HG03378 (cell line): ENCODE measurements around the gene CST3.
"Not testable (repeated sequence)": the region's sequence is repeated elsewhere in the genome, so short reads cannot be mapped to it uniquely, and the experiment has no call there.

ENCODE experiments used
- ATAC-seq: cut with Tn5 transposase; IDR thresholded peaks from one replicate; pipeline ENCODE4 v1.9.1; 2021; ENCODE audit warnings: mild to moderate bottlenecking, moderate library complexity; ENCODE audit not compliant: unreplicated experiment

The CST3 gene, protein sequence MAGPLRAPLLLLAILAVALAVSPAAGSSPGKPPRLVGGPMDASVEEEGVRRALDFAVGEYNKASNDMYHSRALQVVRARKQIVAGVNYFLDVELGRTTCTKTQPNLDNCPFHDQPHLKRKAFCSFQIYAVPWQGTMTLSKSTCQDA

DNA sequence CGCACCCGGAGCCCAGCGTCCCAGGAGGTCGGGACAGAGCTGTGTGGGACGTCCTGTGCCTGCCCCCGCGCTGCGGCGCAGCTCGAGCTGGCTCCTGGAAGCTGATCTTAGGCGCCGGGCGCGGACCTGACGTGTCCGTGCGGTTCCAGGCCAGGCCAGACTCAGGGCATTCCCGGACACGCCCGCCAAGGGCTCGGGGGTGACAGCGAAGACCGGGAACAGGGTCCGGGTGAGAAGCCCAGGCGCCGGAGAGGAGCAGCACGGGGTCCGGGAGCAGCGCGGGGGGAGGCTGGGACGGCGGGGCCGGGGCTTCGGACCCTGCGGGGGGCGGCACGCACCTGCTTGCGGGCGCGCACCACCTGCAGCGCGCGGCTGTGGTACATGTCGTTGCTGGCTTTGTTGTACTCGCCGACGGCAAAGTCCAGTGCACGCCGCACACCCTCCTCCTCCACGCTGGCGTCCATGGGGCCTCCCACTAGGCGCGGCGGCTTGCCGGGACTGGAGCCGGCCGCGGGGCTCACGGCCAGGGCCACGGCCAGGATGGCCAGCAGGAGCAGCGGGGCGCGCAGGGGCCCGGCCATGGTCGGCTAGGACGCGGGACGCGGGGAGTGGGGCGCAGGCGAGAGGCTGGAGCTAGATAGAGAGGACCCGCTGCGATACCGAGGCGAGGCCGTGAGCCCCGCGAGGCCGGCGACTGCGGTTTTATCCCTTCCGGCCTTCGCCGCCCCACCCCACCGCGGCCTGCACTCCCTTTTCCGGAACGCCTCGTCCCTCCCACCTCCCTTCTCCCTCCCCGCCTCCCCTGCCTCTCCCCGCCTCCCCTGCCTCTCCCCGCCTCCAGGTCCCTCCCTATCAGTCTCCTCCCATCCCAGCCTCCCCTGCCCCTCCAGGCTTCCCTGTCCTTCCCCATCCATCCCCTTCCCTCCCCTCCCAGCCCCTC is at the start of gene CST3:
Gene CST3, minus strand, starts transcription at position 674 of the 940 bp plus-strand sequence. Its CDS starts 93 bp downstream, at position 581.
- no peak for ATAC-seq

DNA sequence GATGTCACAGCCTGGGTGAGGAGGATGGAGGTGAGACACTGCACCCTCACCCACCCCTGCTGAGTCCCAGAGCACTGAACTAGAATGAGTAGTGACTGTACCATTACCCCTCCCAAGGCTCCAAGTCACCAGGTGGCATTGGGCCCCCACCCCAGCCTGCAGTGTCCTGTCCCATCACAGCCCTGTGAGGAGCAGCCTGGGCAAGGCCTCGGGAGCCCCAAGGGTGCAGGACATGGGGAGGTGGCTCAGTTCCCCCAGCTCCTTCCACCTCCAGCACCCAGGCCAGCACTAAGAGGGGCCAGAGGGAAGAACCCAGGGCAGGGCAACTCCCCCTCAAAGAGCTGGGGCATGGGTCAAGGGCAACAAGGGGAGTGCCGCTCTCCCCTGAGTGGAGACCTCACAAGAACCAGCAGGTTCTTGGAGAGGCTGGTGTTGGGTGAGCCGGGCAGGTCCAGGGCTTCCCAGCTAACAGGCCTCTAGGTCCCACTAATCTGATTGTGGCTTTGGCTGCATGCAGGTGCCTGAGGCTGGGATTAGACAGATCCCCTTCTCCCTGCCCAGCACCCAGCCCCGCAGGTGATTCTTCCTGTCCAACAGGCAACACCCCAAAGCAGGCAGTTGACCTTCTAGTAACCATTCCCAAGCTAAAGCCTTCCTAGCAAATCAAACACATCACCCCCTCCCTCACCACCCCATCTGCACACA is 48.4 kb upstream of the CST3 start:
- no peak for ATAC-seq

DNA sequence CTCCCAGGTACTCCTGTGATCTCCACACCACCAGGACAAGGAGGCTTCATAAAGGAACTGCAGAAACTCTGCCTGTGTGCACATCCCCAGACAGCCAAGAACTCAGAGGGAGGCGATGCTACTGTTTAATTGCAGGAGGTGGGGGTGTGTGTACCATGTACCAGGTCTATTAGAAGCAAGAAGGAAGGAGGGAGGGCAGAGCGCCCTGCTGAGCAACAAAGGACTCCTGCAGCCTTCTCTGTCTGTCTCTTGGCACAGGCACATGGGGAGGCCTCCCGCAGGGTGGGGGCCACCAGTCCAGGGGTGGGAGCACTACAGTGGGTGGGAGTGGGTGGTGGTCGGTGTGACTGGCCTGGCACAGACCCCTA is 47.8 kb upstream of the CST3 start:
- not testable (repeated sequence) for ATAC-seq

DNA sequence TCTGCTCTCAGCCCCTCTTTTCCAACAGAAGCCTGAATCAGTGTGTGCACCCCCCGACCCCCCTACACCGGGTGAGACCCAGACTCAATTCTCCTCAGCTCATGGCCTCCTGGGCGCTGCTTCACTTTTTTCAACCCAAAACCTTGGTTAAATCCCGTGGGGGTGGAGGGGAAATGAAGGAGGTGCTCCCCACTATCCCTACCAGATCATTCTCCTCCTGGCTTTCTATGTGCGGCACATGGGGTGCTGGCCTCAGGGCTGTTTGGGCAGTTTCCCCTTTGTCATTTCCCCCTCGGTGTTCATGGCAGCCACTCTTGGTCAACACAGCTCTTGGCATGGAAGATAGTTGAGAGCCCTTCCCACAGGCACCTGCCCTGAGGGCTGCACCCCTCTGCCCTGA is 46.5 kb upstream of the CST3 start:
- no peak for ATAC-seq

DNA sequence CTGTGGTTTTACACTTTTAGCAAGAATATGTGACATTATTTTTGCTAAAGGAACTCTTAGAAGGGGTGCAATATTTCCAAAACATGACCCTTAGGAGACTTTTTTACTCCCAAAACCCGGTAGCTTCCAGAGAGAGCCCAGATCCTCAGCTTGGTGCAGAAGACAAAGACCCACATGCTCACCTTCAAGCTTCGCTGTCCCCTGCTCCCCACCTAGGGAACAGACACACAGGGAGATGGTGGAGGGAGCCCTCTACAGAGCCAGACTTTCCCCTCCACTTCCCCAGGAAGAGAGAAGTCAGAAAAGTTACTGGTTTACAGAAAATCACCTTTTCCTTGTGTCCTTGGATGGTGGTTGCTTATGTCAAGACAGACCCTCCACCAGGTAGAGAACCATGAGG is 46.1 kb upstream of the CST3 start:
- no peak for ATAC-seq

DNA sequence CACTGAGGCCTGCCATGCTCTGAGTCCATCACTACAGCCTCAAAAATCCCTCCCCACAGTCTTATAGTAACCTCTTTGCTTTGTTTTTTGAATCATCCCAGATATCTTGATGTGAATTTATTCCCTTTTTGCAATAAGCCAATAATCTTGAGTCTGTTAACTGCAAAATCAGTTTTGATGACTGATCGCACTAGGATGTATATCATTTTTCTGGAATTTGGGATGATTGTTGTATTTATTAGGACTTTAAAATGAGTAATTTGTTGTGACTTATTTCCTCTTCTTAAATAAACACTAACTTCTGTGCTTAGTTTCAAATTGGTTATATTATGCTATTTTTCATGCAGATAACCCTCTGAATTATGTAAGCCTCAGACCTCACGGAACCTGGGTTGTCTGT is 45.5 kb upstream of the CST3 start:
- ATAC-seq, result no peak

DNA sequence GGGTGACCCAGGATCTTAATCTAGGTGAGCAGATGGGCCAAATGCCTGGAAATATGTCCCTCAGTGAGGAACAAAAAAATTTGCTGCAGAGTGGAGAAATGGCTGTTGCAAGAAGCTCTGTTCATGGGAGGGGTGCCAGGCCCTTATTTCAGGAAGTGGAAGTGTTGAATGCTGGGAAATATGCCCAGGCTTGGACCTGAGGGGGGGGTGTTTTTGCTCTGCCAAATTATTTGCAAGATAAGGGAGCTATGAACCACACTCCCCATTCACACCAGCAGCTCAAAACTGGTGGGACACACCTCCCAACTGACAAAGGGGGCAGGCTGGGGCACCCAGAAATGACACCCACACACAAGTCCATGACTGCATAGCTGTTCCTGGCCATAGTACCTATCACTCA is 42.4 kb upstream of the CST3 start:
- ATAC-seq, result no peak

DNA sequence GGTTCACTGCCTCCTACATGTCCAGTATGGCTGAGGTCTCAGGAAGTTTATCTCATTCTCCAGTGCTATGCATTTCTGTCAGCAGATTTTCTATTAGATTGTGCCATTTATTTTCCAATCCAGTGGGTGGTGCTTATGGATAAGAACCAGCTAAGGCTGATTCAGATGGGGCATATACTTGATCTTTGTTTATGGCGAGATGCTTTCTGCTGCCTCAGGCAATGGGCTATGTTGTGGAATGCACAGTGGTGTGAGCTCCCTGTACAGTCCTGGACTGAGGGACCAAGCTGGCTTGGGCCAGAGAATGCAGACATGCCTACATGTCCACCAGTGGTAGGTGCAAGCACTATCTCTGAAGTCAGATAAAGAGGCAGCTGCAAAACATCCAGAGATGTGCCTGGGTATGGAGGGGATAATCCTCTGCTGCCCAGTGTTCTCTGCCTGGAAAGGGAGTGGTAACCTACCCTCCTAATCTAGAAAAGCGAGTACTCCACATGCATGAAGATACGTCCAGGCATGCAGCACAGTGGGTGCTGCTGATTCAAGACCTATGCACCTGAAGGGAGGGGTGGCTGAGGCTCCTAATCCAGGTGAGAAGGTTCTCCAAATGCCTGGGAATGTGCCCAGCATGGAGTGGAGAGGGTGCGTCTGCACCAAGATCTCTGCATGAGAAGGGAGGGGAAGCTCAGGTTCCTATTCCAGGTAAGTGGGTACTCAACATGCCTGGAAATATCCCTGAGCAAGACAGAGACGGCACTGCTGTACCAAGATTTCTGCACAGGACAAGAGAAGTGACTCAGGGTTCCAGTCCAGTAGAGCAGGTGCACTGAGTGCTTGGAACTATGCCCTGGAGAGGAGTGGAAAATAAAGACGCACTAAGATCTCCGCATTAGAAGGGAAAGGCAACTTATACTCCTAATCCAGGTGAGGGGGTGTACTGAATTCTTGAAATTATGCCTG is 41.7 kb upstream of the CST3 start:
- no peak for ATAC-seq

DNA sequence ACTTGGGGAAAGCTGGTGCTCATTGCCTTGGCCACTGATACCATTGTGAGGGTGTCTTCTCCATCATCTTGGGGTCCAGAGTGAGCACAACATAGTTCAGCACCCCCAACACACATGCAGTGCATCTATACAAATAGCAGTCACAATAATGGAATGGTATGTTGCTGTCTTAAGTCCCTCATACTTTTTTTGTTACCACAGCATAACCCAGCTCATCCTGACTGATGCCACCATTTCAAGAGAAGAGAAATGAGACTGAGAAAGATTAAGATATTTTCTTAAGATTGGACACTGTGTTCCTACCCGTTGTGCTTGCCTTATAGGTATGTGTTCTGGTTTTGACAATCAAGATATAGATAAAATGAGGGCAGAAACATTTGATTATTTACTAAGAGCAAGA is 35.5 kb upstream of the CST3 start:
- no peak for ATAC-seq

DNA sequence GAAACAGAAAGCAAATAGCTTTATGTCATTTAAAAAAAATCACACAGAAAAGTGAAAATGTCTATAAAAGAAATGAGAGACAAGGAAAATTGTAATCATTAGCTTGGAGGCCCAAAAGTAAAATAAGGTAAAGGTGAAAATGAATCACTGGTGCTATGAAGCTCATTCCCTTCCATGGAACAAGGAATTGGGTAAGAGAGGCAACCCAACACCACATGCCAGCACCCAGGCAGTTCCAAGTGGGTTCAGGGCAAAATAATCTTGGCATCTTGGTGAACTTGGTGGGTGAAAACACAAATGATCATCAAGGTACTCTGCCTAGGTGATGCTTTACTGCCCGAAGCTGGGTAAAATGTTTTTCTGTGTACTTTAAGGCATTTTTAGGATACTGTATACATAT is 34.4 kb upstream of the CST3 start:
- no peak for ATAC-seq

DNA sequence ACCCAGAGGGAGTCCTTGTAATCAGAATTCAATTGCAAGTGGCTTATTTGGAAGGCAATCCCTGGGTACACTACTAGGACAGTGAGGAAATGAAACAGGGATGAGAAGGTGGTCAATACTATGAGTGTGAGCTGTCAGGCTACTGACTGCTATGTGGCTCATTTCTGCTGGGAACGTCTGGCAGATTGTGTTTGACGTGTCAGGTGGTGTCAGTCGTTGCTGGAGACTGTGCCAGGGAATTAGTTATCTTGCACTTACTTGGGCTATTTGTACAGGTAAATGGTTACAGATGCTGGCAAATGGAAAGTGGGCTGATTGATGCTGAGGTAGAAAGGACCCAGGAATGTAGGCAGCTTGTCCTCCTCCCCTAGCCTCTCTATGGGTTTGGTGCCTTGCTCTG is 33.7 kb upstream of the CST3 start:
- no peak for ATAC-seq

DNA sequence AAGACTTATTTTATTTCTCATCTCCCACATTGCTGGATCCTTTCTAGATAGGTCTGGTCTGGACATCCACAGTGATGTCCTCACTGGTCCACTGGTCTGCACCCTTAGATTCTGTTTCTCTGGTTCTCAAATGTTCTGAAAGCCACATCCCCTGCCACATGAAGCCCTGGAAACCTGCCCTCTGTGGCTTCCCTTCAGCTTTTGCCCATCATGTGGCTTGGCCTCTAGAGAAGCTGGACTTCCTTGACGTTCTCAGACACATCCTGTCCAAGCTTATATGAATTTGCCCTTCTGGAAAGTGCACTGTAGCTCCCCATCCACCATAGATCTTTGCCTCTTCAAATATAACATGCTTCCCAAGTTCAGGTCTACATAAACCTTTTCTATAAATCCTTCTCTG is 32.6 kb upstream of the CST3 start:
- ATAC-seq, result no peak

DNA sequence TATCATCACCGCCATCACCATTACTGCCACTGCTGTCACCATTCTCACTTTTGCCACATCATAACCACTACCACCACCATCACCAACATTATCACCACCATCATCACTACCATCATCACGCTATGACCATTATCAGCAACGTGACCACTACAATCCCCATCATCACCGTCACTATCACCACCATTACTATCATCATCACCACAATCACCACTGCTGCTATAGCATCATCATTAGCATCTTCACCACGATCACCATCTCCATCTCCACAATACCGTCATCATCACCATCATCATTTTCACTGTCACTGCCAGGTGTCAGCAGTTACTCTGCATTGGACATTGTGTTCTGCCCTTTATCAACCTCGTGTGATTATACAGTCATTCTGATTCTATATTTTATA is 32.1 kb upstream of the CST3 start:
- ATAC-seq, result no peak

DNA sequence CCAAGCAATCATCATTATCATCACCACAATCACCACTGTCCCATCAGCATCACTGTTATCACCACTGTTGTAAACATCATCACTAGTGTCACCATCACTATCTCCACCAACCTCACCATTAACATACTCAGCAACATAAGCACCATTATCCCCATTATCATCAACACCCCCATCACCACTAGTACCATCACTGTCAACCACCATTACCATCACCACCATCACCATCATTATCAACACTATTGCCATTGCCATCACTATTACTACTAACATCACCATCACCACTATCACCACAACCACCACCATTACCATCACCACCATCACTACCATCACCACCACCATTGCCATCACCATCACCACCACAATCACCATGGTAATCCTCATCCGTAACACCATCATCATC is 31.6 kb upstream of the CST3 start:
- ATAC-seq, result no peak

DNA sequence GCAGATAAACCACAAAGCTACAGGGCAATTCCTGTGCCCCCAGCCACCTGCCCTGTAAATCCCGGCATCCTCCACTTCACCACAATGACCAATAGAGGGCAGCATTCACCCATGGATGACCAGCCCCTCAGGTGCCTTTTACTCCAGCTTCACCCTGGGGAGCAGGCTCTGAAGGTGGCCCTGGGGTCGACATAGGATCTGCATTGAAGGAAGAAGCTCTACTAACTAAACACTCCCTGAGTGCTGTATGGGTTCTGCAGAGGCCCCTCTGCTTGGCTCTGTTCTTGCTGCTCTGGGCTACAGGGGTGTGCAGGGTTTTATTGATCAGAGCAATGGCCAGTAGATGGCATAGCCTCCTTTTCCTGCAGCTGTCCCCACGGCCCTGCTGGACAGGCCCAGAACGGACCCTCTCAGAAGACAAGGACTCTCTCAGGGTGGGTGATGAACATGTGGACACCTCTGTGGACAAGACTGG is 30.8 kb upstream of the CST3 start:
- peak; percentile 80 for ATAC-seq

DNA sequence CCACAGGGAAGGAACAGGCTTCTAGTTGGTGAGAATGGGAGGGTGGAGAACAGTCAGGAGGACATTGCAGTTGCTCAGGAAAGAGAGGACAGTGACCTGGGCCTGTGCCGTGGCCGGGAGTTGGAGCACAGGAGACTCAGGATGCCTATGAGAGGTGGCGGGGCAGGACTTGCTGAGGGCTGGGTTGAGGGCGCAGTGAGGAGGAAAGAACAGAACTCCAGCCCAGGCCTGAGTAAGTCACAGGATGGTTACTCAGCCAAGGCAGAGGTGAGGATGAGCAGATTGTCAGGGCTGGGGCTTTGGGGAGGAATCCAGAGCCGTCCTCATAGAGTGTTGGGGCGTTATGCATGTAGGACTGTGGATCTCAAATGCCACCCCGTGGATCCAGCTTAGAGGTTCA is 29.9 kb upstream of the CST3 start:
- ATAC-seq, result no peak

DNA sequence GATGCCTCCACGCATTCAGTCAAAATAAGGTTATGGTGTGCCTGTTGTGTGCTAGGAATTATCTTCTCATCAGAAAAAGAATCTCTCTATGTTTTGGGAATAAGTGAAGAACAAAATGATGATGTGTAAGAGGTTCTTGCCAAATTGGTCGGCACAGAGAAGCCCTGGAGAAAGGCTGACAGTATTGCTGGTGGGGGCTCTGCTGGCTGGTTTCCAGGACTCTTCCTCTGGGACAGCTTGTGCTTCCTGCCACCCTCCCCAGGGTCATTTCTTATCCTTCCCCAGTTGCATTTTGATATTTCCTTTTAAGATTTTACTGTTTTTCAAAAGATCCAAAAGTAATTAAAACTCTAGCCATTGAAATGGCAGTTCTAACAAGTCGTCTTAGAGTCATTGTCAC is 28.9 kb upstream of the CST3 start:
- no peak for ATAC-seq

DNA sequence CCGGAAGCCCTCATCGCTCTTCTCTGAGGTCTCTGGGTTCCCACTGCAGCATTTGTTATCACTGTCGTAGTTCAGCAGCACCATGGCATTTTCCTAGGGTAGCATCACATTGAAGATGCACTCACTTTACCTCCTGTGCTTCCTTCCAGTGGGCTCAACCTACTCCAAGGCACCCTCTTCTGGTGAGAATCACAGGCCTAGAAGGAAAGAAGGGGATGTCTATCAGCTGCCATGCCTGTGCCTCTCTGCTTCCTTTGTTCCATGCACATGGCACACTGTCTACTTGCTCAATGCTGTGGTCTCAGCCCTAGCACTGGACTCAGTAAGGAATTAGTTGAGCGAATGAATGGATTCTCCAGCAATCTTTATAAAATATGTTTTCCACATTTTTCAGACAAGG is 28.4 kb upstream of the CST3 start:
- ATAC-seq, result no peak

DNA sequence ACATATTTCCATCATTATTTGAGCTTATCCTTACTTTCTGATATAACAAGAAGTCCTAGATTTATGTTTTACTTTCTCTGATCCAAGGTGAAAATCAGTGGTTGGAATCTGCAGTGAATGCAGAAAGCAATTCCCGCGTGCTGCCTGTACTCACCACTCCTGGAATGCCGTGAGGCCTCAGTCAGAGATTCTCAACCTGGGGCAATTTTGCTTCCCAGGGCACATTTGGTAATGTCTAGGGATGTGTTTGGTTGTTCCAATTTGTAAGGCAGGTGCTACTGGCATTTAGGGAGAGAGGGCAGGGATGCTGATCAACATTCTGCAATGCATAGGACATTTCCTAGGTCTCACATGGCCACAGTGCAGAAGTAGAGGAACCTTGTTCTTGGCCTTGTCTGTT is 27.2 kb upstream of the CST3 start:
- ATAC-seq, result no peak

DNA sequence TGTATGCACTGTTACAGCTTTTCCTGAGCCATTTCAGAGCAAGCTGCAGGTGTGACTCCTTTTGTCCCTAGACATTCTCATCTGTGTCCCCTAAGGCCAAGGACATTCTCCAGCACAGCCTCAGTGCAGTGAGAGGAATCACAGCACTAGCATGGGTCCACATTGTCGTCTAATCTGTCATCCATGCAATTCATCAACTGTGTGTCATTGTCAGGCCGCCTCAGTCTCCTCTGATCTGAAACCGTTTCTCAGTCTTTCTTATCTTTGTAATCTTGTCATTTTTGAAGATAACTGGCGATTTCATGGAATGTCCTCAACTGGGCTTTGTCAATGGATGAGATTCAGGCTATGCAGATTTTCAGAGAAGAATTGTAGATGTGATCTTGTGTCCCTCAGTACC is 26.3 kb upstream of the CST3 start:
- not testable (repeated sequence) for ATAC-seq

DNA sequence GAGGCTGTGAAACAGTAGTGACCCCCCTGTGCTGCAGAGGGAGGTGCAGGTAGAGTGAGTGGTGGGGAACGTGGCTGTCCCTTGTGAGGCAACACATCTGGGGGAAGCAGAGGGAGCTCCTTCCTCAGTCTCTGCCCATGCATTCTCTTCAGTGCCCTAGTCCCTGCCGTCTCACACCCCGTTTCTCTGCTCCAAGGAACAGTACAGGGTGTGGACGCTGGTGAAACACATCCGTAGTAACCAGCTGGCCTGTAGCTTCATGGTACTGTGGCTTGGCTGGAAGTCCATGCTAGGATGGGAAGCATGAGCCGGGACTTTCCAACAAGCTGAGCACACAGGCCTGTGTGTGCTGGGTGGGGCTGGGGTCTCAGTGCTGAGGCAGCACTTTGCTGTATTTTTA is 25.4 kb upstream of the CST3 start:
- no peak for ATAC-seq
